Sigmoid colon (tissue), 3 donors: ENCODE data around the gene SF3A1.

ENCODE experiments used
- POLR2A ChIP-seq, 2 donors: fragments of 450-650 bp; IDR thresholded peaks; one replicate each; pipeline ENCODE4 v1.6.1; 2016; ENCODE audit warnings: antibody characterized with exemption in 2 of 2, mild to moderate bottlenecking in 2 of 2, moderate library complexity in 2 of 2
- TF ChIP-seq, protein P1 (sequence below), 4 experiments: fragments of 450-650 bp in 3 of 4; fragments of 200-600 bp in 1 of 4; IDR thresholded peaks; one replicate each; pipeline ENCODE4 v1.5.1; 2016 to 2019; ENCODE audit warnings: antibody characterized with exemption in 4 of 4, mild to moderate bottlenecking in 3 of 4, moderate library complexity in 2 of 4

DNA sequence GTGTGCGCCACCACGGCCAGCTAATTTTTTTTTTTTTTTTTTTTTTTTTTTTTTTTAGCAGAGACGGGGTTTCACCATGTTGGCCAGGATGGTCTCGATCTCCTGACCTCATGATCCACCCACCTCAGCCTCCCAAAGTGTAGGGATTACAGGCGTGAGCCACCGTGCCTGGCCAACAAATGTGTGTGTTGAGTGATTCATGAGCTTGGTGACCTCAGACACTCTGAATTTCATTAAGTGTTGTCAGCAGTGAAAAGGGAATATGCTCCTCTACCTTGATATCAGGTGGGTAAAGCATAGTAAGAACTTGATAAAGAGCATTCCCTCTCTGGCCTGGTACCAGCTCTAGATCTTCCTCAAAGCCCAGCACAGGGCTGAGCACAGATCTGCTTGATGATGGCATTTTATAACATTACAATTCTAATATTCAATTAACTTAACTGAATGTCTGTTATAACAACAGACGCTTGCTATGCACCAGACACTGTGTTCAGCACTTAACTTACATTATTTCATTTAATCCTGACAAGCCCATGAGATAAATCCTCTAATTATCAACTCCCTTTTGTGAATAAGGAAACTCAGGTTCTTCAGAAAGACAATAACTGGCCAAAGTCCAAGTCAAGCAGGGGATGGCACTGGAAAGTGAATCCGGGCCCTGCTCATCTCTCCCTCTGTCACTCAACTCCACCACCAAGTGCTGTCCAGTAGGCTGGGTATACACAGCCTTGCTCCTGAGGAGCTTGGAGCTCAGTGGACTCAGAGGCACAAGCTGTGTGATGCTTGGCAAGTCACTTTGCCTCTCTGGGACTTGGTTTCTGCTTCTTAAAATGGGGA lies 42.9 kb downstream of the SF3A1 start:
- TF ChIP-seq, protein P1, sequence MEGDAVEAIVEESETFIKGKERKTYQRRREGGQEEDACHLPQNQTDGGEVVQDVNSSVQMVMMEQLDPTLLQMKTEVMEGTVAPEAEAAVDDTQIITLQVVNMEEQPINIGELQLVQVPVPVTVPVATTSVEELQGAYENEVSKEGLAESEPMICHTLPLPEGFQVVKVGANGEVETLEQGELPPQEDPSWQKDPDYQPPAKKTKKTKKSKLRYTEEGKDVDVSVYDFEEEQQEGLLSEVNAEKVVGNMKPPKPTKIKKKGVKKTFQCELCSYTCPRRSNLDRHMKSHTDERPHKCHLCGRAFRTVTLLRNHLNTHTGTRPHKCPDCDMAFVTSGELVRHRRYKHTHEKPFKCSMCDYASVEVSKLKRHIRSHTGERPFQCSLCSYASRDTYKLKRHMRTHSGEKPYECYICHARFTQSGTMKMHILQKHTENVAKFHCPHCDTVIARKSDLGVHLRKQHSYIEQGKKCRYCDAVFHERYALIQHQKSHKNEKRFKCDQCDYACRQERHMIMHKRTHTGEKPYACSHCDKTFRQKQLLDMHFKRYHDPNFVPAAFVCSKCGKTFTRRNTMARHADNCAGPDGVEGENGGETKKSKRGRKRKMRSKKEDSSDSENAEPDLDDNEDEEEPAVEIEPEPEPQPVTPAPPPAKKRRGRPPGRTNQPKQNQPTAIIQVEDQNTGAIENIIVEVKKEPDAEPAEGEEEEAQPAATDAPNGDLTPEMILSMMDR (IDR thresholded peaks at IDR 0.05) = no peak
- no peak for TF ChIP-seq POLR2A (IDR thresholded peaks at IDR 0.05)
